PC-9 (cell line): ENCODE measurements around the gene NBPF11. TPM values are rescaled to one million over a fixed set of nuclear protein-coding genes. Genes with fewer than 3 reads are reported as not detected.
"Not testable (repeated sequence)": the region's sequence is repeated elsewhere in the genome, so short reads cannot be mapped to it uniquely, and the experiment has no call there.

Experiments used
- BruUV-seq: library from RNA; stranded (reverse); fragments of 400-500 nt; replicated peaks from 2 replicates; lab custom pipeline; 2021; lab: Mats Ljungman, UMichigan
- CTCF ChIA-PET: fragments of 300-600 bp; sonication (Branson Sonifier 250); formaldehyde crosslinking; loops from one replicate; lab custom pipeline; 2022; ENCODE audit warnings: antibody characterized with exemption; lab: Charles Lee
- POLR2A ChIA-PET: fragments of 300-600 bp; sonication (Branson Sonifier 250); formaldehyde crosslinking; loops from one replicate; lab custom pipeline; 2022; ENCODE audit warnings: antibody characterized with exemption; ENCODE audit not compliant: unreplicated experiment; lab: Charles Lee
- DNase-seq, 2 experiments: peaks; one replicate each; pipeline versions ENCODE4 v3.0.0 to v3.0.0-alpha.2; 2015 to 2022; ENCODE audit warnings: mixed read lengths in 1 of 2
- H2AFZ ChIP-seq: fragments of 200-600 bp; sonication (generic); 2 replicates; pipeline ENCODE4 v1.8.1; 2017; ENCODE audit warnings: antibody characterized with exemption
- H3F3A ChIP-seq: fragments of 200-600 bp; sonication (generic); 2 replicates; pipeline ENCODE4 v1.8.1; 2017; ENCODE audit warnings: antibody characterized with exemption, mild to moderate bottlenecking, low read depth; ENCODE audit not compliant: insufficient read depth
- H3K27ac ChIP-seq: fragments of 200-600 bp; sonication (generic); 2 replicates; pipeline ENCODE4 v1.6.1; 2016; ENCODE audit warnings: mixed run types
- H3K27me3 ChIP-seq: fragments of 200-600 bp; sonication (generic); 2 replicates; pipeline ENCODE4 v1.6.1; 2016; ENCODE audit warnings: low read depth, mixed run types; ENCODE audit not compliant: insufficient read depth
- H3K36me3 ChIP-seq: fragments of 200-600 bp; sonication (generic); 2 replicates; pipeline ENCODE4 v1.6.1; 2016; ENCODE audit warnings: low read depth, mixed run types
- H3K4me1 ChIP-seq: fragments of 200-600 bp; sonication (generic); replicated peaks from 2 replicates; pipeline ENCODE4 v1.6.1; 2016; ENCODE audit warnings: mixed run types; ENCODE audit not compliant: insufficient read depth
- H3K4me2 ChIP-seq: fragments of 200-600 bp; sonication (generic); 2 replicates; pipeline ENCODE4 v1.6.1; 2017; ENCODE audit warnings: mixed run types
- H3K4me3 ChIP-seq: fragments of 200-600 bp; sonication (generic); 2 replicates; pipeline ENCODE4 v1.6.1; 2016; ENCODE audit warnings: mixed run types
- H3K79me2 ChIP-seq: fragments of 200-600 bp; sonication (generic); 2 replicates; pipeline ENCODE4 v1.6.1; 2017; ENCODE audit warnings: low read depth, mixed run types
- H3K9me2 ChIP-seq: fragments of 200-600 bp; sonication (generic); 2 replicates; pipeline ENCODE4 v1.8.1; 2017; ENCODE audit warnings: mild to moderate bottlenecking; ENCODE audit not compliant: insufficient read depth
- H3K9me3 ChIP-seq: fragments of 200-600 bp; sonication (generic); 2 replicates; pipeline ENCODE4 v1.8.1; 2016; ENCODE audit warnings: low read depth; ENCODE audit not compliant: insufficient read depth
- H4K20me1 ChIP-seq: fragments of 200-600 bp; sonication (generic); 2 replicates; pipeline ENCODE4 v1.8.1; 2017; ENCODE audit not compliant: insufficient read depth
- intact Hi-C: fragments of 100-400 bp; cut with micrococcal nuclease; formaldehyde crosslinking; loops from one replicate; pipeline ENCODE4 v1.10.0; 2022; ENCODE audit not compliant: unreplicated experiment
- total RNA-seq: library from RNA; stranded (reverse); gene quantifications from 2 replicates; pipeline ENCODE4 v1.2.3, GENCODE V29; 2021

NBPF11 gene
- total RNA-seq, 1 experiment from 2014 or later, result 15.3 TPM

DNA sequence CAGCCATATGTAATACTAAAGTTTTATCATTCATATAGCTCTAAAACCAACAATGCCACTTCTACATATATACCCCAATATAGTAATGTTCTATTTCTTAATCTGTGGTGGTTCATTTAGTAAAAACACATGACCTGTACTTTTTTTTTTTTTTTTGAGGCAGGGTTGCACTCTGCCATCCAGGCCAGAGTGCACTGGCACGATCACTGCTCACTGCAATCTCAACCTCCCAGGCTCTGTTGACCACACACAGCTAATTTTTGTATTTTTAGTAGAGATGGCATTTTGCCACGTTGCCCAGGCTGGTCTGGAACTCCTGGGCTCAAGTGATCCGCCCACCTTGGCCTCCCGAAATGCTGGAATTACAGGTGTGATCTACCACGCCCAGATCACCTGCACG lies 2.1 kb downstream of the NBPF11 start:
- BruUV-seq, POLR2A ChIA-PET: not testable (repeated sequence)
- H3K79me2 ChIP-seq, result peaks cover 17% of the 10 kb centered on the region

DNA sequence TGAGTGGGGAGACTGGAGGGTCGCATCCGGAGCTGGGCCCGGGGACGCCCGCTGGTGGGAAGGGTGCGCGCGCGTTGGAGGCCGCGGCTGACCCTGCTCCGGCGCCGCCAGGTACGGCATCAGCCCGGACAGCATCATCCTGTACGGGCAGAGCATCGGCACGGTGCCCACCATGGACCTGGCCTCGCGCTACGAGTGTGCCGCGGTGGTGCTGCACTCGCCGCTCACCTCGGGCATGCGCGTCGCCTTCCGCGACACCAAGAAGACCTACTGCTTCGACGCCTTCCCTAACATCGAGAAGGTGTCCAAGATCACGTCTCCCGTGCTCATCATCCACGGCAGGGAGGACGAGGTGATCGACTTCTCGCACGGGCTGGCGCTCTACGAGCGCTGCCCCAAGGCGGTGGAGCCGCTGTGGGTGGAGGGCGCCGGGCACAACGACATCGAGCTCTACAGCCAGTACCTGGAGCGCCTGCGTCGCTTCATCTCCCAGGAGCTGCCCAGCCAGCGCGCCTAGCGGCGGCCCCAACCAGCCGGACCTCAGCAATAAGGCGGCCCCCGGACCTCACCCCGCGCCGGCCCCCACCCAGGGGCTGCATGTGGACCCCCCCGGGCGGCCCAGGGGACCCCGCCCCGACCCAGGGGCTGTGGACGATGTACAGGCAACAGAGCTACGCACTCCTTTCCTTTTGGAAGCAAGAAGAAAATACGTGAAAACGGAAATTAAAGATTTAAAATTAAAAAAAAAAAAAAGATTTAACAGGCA lies 2.8 kb downstream of the NBPF11 start:
- intact Hi-C loops, H3K4me3 ChIP-seq, DNase-seq, H3K36me3 ChIP-seq, CTCF ChIA-PET, H3K9me3 ChIP-seq, POLR2A ChIA-PET, H3K27ac ChIP-seq, H3K9me2 ChIP-seq, H3F3A ChIP-seq, H2AFZ ChIP-seq, H4K20me1 ChIP-seq, H3K27me3 ChIP-seq, BruUV-seq, H3K4me1 ChIP-seq: not testable (repeated sequence)
- Histone ChIP-seq H3K4me2 (peak overlapping the region; percentile 97; the same call in 1 of the 2 replicates), H3K79me2 (peaks cover 17% of the 10 kb centered on the region)

More for the DNA sequence above, 2.1 kb downstream of the NBPF11 start:
- H3F3A ChIP-seq, H3K4me1 ChIP-seq, H3K36me3 ChIP-seq, H3K9me2 ChIP-seq, H3K9me3 ChIP-seq, H3K27ac ChIP-seq, intact Hi-C loops, H2AFZ ChIP-seq, CTCF ChIA-PET, H4K20me1 ChIP-seq, DNase-seq, H3K4me3 ChIP-seq, H3K27me3 ChIP-seq: not testable (repeated sequence)
- peak overlapping the region; percentile 97 for H3K4me2 ChIP-seq

DNA sequence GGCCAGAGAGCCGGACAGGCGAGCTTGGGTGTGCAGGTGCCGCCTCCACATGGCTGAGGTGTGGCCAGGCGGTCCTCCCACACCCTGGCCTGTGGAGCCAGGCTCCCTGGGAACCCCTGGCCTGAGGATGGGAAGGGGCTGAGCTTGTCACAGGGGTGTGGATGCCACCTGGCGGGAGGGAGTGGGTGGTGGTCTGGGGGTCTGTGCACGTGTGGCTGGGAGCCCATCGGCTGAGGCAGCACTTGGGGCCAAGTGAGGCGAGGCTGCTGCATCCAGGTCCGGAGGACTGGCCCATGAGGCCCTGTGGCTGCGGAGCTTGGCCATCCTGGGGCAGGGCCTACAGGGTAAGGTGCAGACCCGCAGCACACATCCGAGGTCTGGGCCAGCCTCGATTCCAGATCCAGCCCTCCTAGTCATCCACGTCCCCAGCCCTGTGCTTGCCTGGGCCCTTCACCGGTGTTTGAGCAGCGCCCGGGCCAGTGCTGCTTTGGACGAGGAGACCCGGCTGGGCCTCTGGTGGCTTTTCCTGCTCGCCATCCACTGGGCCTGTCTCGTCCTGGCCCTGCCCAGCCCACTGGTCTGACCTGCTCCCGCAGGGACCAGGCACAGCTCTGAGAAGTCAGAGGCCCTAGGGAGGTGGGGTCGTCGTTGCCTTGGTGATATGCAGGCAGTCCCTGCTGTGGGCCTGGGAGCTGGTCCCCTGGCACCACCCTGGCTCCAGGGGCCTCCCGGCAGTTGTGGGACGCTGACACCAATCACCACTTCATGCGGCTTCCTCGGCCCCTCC lies 4.8 kb downstream of the NBPF11 start:
- H3K4me1 ChIP-seq, CTCF ChIA-PET, H3K36me3 ChIP-seq, DNase-seq, BruUV-seq, POLR2A ChIA-PET, H2AFZ ChIP-seq, H3K27me3 ChIP-seq, H3F3A ChIP-seq, H3K27ac ChIP-seq, H3K4me2 ChIP-seq, intact Hi-C loops, H3K9me2 ChIP-seq, H4K20me1 ChIP-seq, H3K9me3 ChIP-seq, H3K4me3 ChIP-seq: not testable (repeated sequence)
- H3K79me2 ChIP-seq, result peaks cover 17% of the 10 kb centered on the region

DNA sequence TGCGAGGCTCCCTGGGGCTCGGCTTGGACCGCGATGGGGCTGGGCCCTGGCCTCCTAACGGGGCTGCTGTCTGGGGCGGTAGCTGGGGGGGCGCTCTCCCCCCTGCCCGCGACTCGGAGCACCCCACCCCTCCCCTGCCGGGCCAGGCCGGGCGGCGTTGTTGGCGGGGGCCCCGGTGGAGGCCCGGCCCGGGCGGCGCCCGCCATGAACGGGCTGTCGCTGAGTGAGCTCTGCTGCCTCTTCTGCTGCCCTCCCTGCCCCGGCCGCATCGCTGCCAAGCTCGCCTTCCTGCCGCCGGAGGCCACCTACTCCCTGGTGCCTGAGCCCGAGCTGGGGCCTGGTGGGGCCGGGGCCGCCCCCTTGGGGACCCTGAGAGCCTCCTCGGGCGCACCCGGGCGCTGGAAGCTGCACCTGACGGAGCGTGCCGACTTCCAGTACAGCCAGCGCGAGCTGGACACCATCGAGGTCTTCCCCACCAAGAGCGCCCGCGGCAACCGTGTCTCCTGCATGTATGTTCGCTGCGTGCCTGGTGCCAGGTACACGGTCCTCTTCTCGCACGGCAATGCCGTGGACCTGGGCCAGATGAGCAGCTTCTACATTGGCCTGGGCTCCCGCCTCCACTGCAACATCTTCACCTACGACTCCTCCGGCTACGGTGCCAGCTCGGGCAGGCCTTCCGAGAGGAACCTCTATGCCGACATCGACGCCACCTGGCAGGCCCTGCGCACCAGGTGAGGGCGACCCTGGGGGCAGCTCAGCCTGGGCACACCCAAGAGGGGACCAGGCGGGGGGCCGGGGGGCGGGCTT lies 5.7 kb downstream of the NBPF11 start:
- intact Hi-C loops, H3K36me3 ChIP-seq, H3K9me2 ChIP-seq, POLR2A ChIA-PET, H3F3A ChIP-seq, H3K27ac ChIP-seq, H3K4me2 ChIP-seq, CTCF ChIA-PET, H2AFZ ChIP-seq, DNase-seq, H3K9me3 ChIP-seq, H4K20me1 ChIP-seq, BruUV-seq, H3K4me3 ChIP-seq, H3K27me3 ChIP-seq, H3K4me1 ChIP-seq: not testable (repeated sequence)
- H3K79me2 ChIP-seq, result peaks cover 17% of the 10 kb centered on the region

DNA sequence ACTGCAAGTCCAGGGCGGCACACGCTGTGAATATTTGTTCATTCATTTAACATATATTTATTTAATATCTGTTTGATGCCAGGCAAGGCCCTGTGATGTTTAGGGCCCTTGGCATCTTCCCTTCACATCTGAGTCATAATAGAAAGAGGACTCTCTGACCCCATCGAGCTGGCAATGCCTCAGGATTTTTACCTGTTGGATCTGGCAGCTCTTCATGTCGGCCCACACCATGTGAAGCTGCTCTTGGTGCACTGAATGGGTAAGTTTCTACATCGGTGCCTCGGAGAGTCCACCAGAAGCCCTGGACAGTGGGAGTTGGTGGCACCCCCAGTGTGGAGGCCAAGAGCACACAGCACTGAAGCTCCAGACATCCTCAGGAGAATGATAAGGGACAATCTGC lies 8.9 kb downstream of the NBPF11 start:
- POLR2A ChIA-PET, DNase-seq, H3K27me3 ChIP-seq, H3F3A ChIP-seq, H3K27ac ChIP-seq, H3K9me3 ChIP-seq, H4K20me1 ChIP-seq, H2AFZ ChIP-seq, BruUV-seq, H3K9me2 ChIP-seq, H3K79me2 ChIP-seq, CTCF ChIA-PET, H3K4me2 ChIP-seq, H3K4me3 ChIP-seq, H3K4me1 ChIP-seq, H3K36me3 ChIP-seq, intact Hi-C loops: not testable (repeated sequence)

DNA sequence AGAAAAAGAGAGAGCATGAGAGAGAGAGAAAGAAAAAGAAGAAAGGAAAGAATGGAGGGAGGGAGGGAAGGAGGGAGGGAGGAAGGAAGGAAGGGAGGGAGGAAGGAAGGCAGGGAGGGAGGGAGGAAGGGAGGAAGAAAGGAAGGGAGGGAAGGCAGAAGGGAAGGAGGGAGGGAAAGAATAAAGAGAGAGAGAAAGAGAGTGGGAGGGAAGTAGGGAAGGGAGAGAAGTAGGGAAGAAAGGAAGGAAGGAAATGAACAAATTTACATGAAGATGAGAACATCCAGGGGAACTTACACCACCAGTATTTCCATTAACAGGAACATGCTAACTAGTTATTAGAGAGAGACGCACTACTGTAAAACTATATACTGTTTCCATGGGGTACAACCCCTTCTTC lies 10.1 kb downstream of the NBPF11 start:
- H3K4me3 ChIP-seq, H3K79me2 ChIP-seq, H3K4me2 ChIP-seq, H3K27ac ChIP-seq, H3F3A ChIP-seq, H3K36me3 ChIP-seq, CTCF ChIA-PET, H2AFZ ChIP-seq, BruUV-seq, DNase-seq, POLR2A ChIA-PET, H3K27me3 ChIP-seq, intact Hi-C loops, H3K9me3 ChIP-seq, H3K4me1 ChIP-seq, H3K9me2 ChIP-seq, H4K20me1 ChIP-seq: not testable (repeated sequence)

DNA sequence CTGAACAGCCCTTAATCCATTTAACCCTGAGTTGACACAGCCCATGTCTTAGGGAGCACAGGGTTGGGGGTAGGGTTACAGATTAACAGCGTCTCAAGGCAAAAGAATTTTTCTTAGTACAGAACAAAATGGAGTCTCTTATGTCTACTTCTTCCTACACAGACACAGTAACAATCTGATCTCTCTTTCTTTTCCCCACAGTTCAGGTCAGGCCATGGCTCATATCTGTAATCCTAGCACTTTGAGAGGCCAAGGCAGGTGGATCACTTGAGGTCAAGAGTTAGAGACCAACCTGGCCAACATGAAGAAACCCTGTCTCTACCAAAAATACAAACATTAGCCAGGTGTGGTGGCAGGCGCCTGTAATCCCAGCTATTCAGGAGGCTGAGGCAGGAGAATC lies 13.5 kb downstream of the NBPF11 start:
- POLR2A ChIA-PET, CTCF ChIA-PET, H3K36me3 ChIP-seq, intact Hi-C loops, H3K79me2 ChIP-seq, H3F3A ChIP-seq, H3K27ac ChIP-seq, H3K4me2 ChIP-seq, H3K4me3 ChIP-seq, H3K9me3 ChIP-seq, H4K20me1 ChIP-seq, H3K9me2 ChIP-seq, H3K4me1 ChIP-seq, H2AFZ ChIP-seq, DNase-seq, H3K27me3 ChIP-seq: not testable (repeated sequence)
- BruUV-seq, result TSS peak; percentile 5
